ENCODE results near the gene TAF9B.

GRCh38 chrX:78116365-78116764 lies 23.1 kb downstream of the TAF9B start:
- TF ChIP-seq EZH2 (IDR thresholded peaks at IDR 0.05; ENCODE audit: insufficient read depth, poor library complexity, severe bottlenecking) = no peak
- TF ChIP-seq EZH2phosphoT487 (IDR thresholded peaks at IDR 0.05; ENCODE audit: insufficient read depth, low read depth) = no peak
